Thyroid gland (tissue), 4 donors: ENCODE data around the gene KCNQ2.

ENCODE experiments used
- POLR2A ChIP-seq, 2 donors: fragments of 450-650 bp; IDR thresholded peaks; one replicate each; pipeline ENCODE4 v1.6.1; 2017; ENCODE audit warnings: antibody characterized with exemption in 2 of 2, mild to moderate bottlenecking in 2 of 2, moderate library complexity in 1 of 2
- TF ChIP-seq, protein P1 (sequence below), 6 experiments: fragments of 200-600 bp in 3 of 6; fragments of 450-650 bp in 3 of 6; sonication (generic) in 3 of 6; IDR thresholded peaks; one replicate each; pipeline ENCODE4 v1.5.1; 2016 to 2019; ENCODE audit warnings: antibody characterized with exemption in 6 of 6, mild to moderate bottlenecking in 2 of 6, inconsistent platforms in 1 of 6, moderate library complexity in 1 of 6

DNA sequence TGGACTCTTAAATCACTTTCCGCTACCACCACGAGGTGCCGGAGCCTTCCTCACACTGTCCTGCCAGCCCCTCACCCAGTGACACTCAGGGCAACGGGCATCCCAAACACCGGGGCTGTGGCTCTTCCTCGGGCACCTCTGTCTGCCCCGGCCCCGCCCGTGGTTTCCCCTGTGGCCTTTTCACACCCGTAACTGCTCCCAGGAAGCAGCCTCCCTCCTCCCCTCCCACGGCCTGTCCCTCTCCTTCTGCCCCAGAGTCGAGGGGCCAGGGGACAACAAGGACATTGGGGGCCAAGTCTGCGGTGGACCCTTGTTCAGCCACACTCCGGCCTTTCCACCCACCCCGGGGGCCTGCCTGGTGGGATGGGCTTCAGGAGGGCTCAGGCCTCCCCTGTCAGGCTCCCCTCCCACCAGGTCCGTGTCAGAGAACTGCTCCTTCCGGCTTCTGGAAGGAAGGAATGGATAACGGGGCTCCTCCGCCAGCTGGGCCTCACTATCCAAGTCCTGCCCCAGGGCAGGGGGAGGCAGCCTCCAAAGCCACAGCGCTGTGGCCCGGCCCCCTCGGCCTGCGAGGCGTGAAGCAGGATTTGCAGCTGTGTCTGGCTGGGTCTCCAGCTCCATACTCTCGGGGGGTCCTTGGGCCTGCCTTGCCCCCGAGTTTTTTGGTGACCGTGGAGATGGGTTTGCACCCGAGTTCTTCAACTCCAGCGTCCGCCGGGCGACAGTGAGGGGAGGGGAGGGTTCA lies 56.6 kb downstream of the KCNQ2 start:
- TF ChIP-seq, protein P1, sequence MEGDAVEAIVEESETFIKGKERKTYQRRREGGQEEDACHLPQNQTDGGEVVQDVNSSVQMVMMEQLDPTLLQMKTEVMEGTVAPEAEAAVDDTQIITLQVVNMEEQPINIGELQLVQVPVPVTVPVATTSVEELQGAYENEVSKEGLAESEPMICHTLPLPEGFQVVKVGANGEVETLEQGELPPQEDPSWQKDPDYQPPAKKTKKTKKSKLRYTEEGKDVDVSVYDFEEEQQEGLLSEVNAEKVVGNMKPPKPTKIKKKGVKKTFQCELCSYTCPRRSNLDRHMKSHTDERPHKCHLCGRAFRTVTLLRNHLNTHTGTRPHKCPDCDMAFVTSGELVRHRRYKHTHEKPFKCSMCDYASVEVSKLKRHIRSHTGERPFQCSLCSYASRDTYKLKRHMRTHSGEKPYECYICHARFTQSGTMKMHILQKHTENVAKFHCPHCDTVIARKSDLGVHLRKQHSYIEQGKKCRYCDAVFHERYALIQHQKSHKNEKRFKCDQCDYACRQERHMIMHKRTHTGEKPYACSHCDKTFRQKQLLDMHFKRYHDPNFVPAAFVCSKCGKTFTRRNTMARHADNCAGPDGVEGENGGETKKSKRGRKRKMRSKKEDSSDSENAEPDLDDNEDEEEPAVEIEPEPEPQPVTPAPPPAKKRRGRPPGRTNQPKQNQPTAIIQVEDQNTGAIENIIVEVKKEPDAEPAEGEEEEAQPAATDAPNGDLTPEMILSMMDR (IDR thresholded peaks at IDR 0.05), result no peak
- no peak for TF ChIP-seq POLR2A (IDR thresholded peaks at IDR 0.05)
